H1 (cell line): Measurements from ENCODE around the gene PKP1.

Experiments
- CEBPB ChIP-seq: IDR thresholded peaks from 2 replicates; pipeline ENCODE4 v1.6.1; 2012; ENCODE audit warnings: low read depth, low read length
- CHD2 ChIP-seq: IDR thresholded peaks from 2 replicates; pipeline ENCODE4 v1.6.1; 2012; ENCODE audit warnings: low read length, improper control_type of control experiment
- CTCF ChIP-seq, 3 experiments: IDR thresholded peaks; 1 replicate in 2 of 3; 2 replicates in 1 of 3; pipeline versions ENCODE4 v1.5.1 to v1.6.1; 2011; ENCODE audit warnings: low read length in 3 of 3, mild to moderate bottlenecking in 3 of 3, inconsistent platforms in 2 of 3, low read depth in 1 of 3, moderate library complexity in 1 of 3; ENCODE audit not compliant: insufficient read depth in 1 of 3; ENCODE audit errors: control extremely low read depth in 1 of 3
- EZH2 ChIP-seq: fragments of 200-600 bp; sonication (generic); IDR thresholded peaks from 2 replicates; pipeline ENCODE4 v1.7.1; 2012; ENCODE audit warnings: low read depth, mild to moderate bottlenecking, moderate library complexity, low read length, inconsistent platforms; ENCODE audit not compliant: severe bottlenecking
- GTF2F1 ChIP-seq: IDR thresholded peaks from 2 replicates; pipeline ENCODE4 v1.6.1; 2012; ENCODE audit warnings: low read depth, low read length, improper control_type of control experiment, borderline replicate concordance
- HDAC2 ChIP-seq, 2 experiments: fragments of 300-600 bp in 1 of 2; sonication (generic) in 1 of 2; IDR thresholded peaks; 2 replicates each; pipeline ENCODE4 v1.6.1; 2011 to 2012; ENCODE audit warnings: low read depth in 2 of 2, low read length in 2 of 2, mild to moderate bottlenecking in 2 of 2, moderate library complexity in 2 of 2, borderline replicate concordance in 1 of 2, inconsistent platforms in 1 of 2
- POLR2A ChIP-seq, 2 experiments: IDR thresholded peaks; 1 replicate in 1 of 2; 2 replicates in 1 of 2; pipeline ENCODE4 v1.6.1; 2011; ENCODE audit warnings: low read depth in 2 of 2, low read length in 2 of 2, mild to moderate bottlenecking in 2 of 2; ENCODE audit errors: control extremely low read depth in 1 of 2
- POLR2AphosphoS5 ChIP-seq: IDR thresholded peaks from 2 replicates; pipeline ENCODE4 v1.6.1; 2011; ENCODE audit warnings: low read depth, low read length
- SIN3A ChIP-seq, 2 experiments: IDR thresholded peaks in 1 of 2; conservative IDR thresholded peaks in 1 of 2; 2 replicates each; pipeline ENCODE4 v1.6.1; 2011 to 2012; ENCODE audit warnings: low read length in 2 of 2, improper control_type of control experiment in 1 of 2, low read depth in 1 of 2, mild to moderate bottlenecking in 1 of 2
- SIRT6 ChIP-seq: IDR thresholded peaks from one replicate; pipeline ENCODE4 v1.7.1; 2012; ENCODE audit warnings: low read length, inconsistent platforms
- SIX5 ChIP-seq: IDR thresholded peaks from 2 replicates; pipeline ENCODE4 v1.6.1; 2011; ENCODE audit warnings: mild to moderate bottlenecking, low read depth, low read length
- SRF ChIP-seq: IDR thresholded peaks from 2 replicates; pipeline ENCODE4 v1.6.1; 2011; ENCODE audit warnings: mild to moderate bottlenecking, low read depth, low read length, moderate library complexity
- TAF7 ChIP-seq: optimal IDR thresholded peaks from 2 replicates; pipeline ENCODE3; 2011; ENCODE audit warnings: low read depth, mild to moderate bottlenecking, inconsistent platforms, low read length, moderate library complexity, borderline replicate concordance
- TEAD4 ChIP-seq: IDR thresholded peaks from 2 replicates; pipeline ENCODE4 v1.6.1; 2012; ENCODE audit warnings: low read depth, low read length, inconsistent platforms, mixed read lengths

- TF ChIP-seq GTF2F1 (no peak), CTCF (IDR thresholded peaks at IDR 0.05; ENCODE audit: control extremely low read depth in 1 of 3, insufficient read depth in 1 of 3, low read depth in 1 of 3, low read length in 3 of 3) (peak; percentile 94 to 96 (median 95)), SIN3A (conservative IDR thresholded peaks at IDR 0.05 in 1 of 2, IDR thresholded peaks at IDR 0.05 in 1 of 2; ENCODE audit: low read depth in 1 of 2, low read length in 2 of 2) (peak in 1 of 2 experiments; percentile 66; a peak in 1 of 4 replicates), HDAC2 (IDR thresholded peaks at IDR 0.05; ENCODE audit: borderline replicate concordance in 1 of 2, low read depth in 2 of 2, low read length in 2 of 2) (no peak), SIRT6 (no peak), SIX5 (no peak), POLR2A (IDR thresholded peaks at IDR 0.05; ENCODE audit: control extremely low read depth in 1 of 2, low read depth in 2 of 2, low read length in 2 of 2) (no peak), CEBPB (no peak), TAF7 (no peak), POLR2AphosphoS5 (no peak), TEAD4 (no peak), CHD2 (no peak), SRF (no peak), EZH2 (no peak)
Observed at GRCh38 chr1:201361652-201362504, 78.6 kb downstream of the PKP1 start.
